Mucosa of descending colon (tissue), 3 donors: Measurements from ENCODE around the gene MAPKAP1. TPM values are rescaled to one million over a fixed set of nuclear protein-coding genes. Genes with fewer than 3 reads are reported as not detected.

Experiments used
- ATAC-seq: fragments of 200-7000 bp; cut with Tn5 transposase; one replicate; pipeline ENCODE4 v1.9.1; 2020; ENCODE audit warnings: mild to moderate bottlenecking, moderate library complexity
- DNase-seq, 3 donors: peaks; one replicate each; pipeline ENCODE4 v3.0.0-alpha.2; 2020
- H3K36me3 ChIP-seq: fragments of 200-600 bp; one replicate; pipeline ENCODE4 v1.8.0; 2021; ENCODE audit warnings: low read depth, mild to moderate bottlenecking
- H3K4me1 ChIP-seq: fragments of 200-600 bp; one replicate; pipeline ENCODE4 v1.8.0; 2021; ENCODE audit warnings: low read depth, mild to moderate bottlenecking
- H3K4me3 ChIP-seq: fragments of 200-600 bp; one replicate; pipeline ENCODE4 v1.8.0; 2021; ENCODE audit warnings: mild to moderate bottlenecking
- H3K9me3 ChIP-seq: fragments of 200-600 bp; one replicate; pipeline ENCODE4 v1.8.0; 2021; ENCODE audit warnings: mild to moderate bottlenecking
- CTCF ChIP-seq: fragments of 200-600 bp; IDR thresholded peaks from one replicate; pipeline ENCODE4 v1.8.0; 2022; ENCODE audit warnings: antibody characterized with exemption, mild to moderate bottlenecking
- intact Hi-C, 2 donors: fragments of 100-400 bp; cut with DNase I in 1 of 2; cut with micrococcal nuclease in 1 of 2; formaldehyde crosslinking; loops; one replicate each; pipeline versions ENCODE4 v1.11.0 to v1.11.1; 2022; cut with DNase I, micrococcal nuclease
- total RNA-seq, 3 donors: library from RNA; stranded (reverse); fragmentation: NEBNext Ultra II Directional in 2 of 3; extraction: Animal tissue kit (Norgen Biotek cat#: 25700) in 2 of 3; gene quantifications; one replicate each; pipeline versions ENCODE4 v1.2.1 to v1.2.4, GENCODE V29; 2021 to 2023
- donor health status: DM: no; HTN: no; CAD: no; lungs with moderate emphysema.
- donor health status: DM: no; HTN: no; CAD: no.
- donor health status: DM: no; HTN: yes; CAD: no.

MAPKAP1 gene
- total RNA-seq, 3 donors from 2014 or later: 73.2 to 98.4 (median 84.9) TPM

GRCh38 chr9:125564631-125565030 is 142.4 kb downstream of the MAPKAP1 start:
- H3K4me1 ChIP-seq: no peaks in the 10 kb centered on the region
- H3K4me3 ChIP-seq: no peak overlapping the region
- no peak for ATAC-seq
- intact Hi-C loops: loop anchor here in 1 of 2 donors (10.0 kb wide), 1 partner anchor 70 kb away; no protein-coding TSS in a partner anchor
- H3K36me3 ChIP-seq: no peaks in the 10 kb centered on the region
- no peaks in the 10 kb centered on the region for H3K9me3 ChIP-seq
- no peak for TF ChIP-seq CTCF
- no peak for DNase-seq

DNA sequence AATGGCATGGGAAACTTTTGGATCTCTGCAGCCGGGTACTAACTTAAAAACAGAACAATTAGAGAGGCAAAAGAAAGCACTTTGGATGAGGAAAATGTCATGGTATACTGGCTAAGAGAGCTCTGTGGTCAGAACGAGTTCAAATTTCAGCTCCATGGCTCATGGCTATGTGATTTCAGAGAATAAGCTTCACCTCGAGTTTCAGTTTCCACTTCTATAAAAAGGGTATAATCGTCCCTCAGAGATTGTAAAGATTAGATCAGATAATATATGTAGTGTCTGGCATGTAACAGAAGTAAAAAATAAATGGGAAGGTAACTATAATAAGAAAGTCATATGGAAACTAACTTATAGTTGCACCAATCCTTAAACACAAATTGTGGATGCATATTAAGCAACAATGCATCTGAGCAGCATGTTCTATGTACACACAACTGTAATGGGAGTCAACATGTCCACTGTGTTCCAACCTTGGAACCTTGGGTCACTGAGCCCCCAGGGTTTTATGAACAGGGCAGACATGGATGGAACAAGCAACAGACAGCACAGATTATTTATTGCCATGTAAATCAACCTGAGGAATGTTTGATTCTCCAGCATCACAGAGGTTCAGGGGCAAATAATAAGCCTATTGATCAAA is 145.4 kb downstream of the MAPKAP1 start:
- no peak for TF ChIP-seq CTCF
- Histone ChIP-seq H3K9me3 (no peaks in the 10 kb centered on the region), H3K4me1 (no peaks in the 10 kb centered on the region), H3K36me3 (no peaks in the 10 kb centered on the region), H3K4me3 (no peak overlapping the region)
- ATAC-seq (peak; percentile 60), DNase-seq (no peak)
- intact Hi-C loops: loop anchor here in 1 of 2 donors (10.0 kb wide), 1 partner anchor 73 kb away; no protein-coding TSS in a partner anchor

DNA sequence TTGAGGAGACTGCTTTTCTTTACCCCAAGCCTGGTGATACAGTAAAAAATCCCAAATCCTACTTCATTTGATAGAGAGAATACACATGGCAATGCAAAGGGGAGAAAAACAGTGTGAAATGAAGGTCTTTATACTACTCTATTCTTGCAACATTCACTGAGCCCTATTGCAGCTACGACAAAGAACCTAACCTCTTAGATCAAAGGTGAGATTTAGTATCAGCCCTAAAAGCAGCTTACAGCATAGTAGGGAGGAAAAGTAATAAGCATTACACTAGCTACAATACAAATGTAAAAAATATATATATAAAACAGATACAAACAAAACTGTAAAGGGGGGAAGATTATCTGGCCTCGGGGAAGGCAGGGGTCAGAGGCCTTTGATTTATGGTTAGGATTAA is 147.1 kb downstream of the MAPKAP1 start:
- ATAC-seq (no peak), DNase-seq (no peak)
- no peak for TF ChIP-seq CTCF
- no peaks in the 10 kb centered on the region for H3K36me3 ChIP-seq
- H3K4me3 ChIP-seq: no peak overlapping the region
- no peaks in the 10 kb centered on the region for H3K9me3 ChIP-seq
- H3K4me1 ChIP-seq: no peaks in the 10 kb centered on the region
- intact Hi-C loops: loop anchor here (5.0 to 10.0 kb wide), 2 partner anchors 72 to 75 kb away; no protein-coding TSS in a partner anchor

GRCh38 chr9:125559194-125559593 is 147.8 kb downstream of the MAPKAP1 start:
- Histone ChIP-seq H3K4me1 (no peaks in the 10 kb centered on the region), H3K4me3 (no peak overlapping the region), H3K36me3 (no peaks in the 10 kb centered on the region), H3K9me3 (no peaks in the 10 kb centered on the region)
- no peak for TF ChIP-seq CTCF
- ATAC-seq: no peak
- no peak for DNase-seq
- intact Hi-C loops: loop anchor here in 1 of 2 donors (5.0 kb wide), 1 partner anchor 73 kb away; no protein-coding TSS in a partner anchor

DNA sequence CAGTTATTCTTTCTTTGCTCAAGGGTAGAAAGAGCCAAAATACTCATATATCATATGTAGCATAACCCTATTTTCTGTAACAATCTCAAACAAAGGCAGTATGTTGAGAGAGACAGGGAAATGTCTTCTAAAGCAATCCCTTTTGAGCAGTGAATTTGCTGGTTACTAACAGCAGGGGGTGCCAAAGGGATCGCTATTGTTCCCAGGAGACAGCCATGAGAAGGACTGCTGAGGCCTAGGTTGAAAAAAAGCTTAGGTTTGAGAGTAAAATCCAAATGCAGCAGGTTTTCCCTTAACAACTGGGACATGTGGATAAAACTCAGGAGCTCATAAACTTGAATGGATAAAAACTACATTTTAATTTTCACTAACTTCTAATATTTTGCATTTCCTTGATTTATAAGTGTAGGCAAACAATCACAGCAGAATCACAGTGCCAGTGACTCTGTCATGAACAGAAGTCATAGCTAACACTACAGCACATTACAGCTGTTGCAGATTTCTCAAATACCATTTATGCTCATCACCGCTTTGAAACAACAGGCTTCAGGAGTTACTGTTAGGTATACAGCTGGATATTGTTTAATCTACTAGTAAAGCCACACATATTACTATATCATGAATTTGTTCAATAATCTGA is 148.4 kb downstream of the MAPKAP1 start:
- Histone ChIP-seq H3K4me1 (no peaks in the 10 kb centered on the region), H3K9me3 (no peaks in the 10 kb centered on the region), H3K4me3 (no peak overlapping the region), H3K36me3 (no peaks in the 10 kb centered on the region)
- peak; percentile 90 for ATAC-seq
- peak in 1 of 3 donors; percentile 84 for DNase-seq
- intact Hi-C loops: loop anchor here in 1 of 2 donors (5.0 kb wide), 1 partner anchor 74 kb away; no protein-coding TSS in a partner anchor
- peak; percentile 37 for TF ChIP-seq CTCF
